Measurements from ENCODE around the gene TMEM126A.
A peak's percentile ranks its signal among the peaks of the same experiment; 100 is the strongest.
"Not testable (repeated sequence)": the region's sequence is repeated elsewhere in the genome, so short reads cannot be mapped to it uniquely, and the experiment has no call there.

TMEM126A gene

GRCh38 chr11:85627332-85627997 lies 20.3 kb upstream of the TMEM126A start, which contains the start of gene DLG2:
TSS of gene DLG2 (minus strand) at chr11:85627344.
- H3K4me3 ChIP-seq (ENCODE audit: low read depth, low read length) = peak within 1 kb of the TSS; percentile 93
- no peaks in the 10 kb centered on the region for H3K27me3 ChIP-seq (ENCODE audit: insufficient read depth, low read length)
- H2AFZ ChIP-seq (ENCODE audit: low read length, unreplicated experiment) = peak within 1 kb of the TSS; percentile 67
- H3K27ac ChIP-seq (ENCODE audit: low read depth, low read length) = peak within 1 kb of the TSS; percentile 23
- H3K79me2 ChIP-seq (ENCODE audit: control insufficient read depth, insufficient read depth, low read length, unreplicated experiment) = peaks cover 38% of the 10 kb centered on the region
- H3K4me1 ChIP-seq (ENCODE audit: control insufficient read depth, insufficient read depth, low read length, unreplicated experiment) = peaks cover 17% of the 10 kb centered on the region
- H3K36me3 ChIP-seq (ENCODE audit: insufficient read depth, low read length) = peaks cover 11% of the 10 kb centered on the region

GRCh38 chr11:85627998-85628770 lies 19.6 kb upstream of the TMEM126A start, which contains the start of gene TMEM126B:
TSS of gene TMEM126B (plus strand) at chr11:85628593. CDS start at chr11:85628608, 15 bp downstream.
- Histone ChIP-seq H3K36me3 (ENCODE audit: insufficient read depth, low read length) (peaks cover 11% of the 10 kb centered on the region), H3K4me3 (ENCODE audit: low read depth, low read length) (peak within 1 kb of the TSS; percentile 93), H3K79me2 (ENCODE audit: control insufficient read depth, insufficient read depth, low read length, unreplicated experiment) (peaks cover 38% of the 10 kb centered on the region), H3K27me3 (ENCODE audit: insufficient read depth, low read length) (no peaks in the 10 kb centered on the region), H3K27ac (ENCODE audit: low read depth, low read length) (peak within 1 kb of the TSS; percentile 23), H2AFZ (ENCODE audit: low read length, unreplicated experiment) (peak within 1 kb of the TSS; percentile 67), H3K4me1 (ENCODE audit: control insufficient read depth, insufficient read depth, low read length, unreplicated experiment) (peaks cover 17% of the 10 kb centered on the region)

- Histone ChIP-seq H3K4me3 (ENCODE audit: low read depth, low read length) (peak overlapping the region; percentile 93), H3K27me3 (ENCODE audit: insufficient read depth, low read length) (no peaks in the 10 kb centered on the region), H2AFZ (ENCODE audit: low read length, unreplicated experiment) (peak overlapping the region; percentile 58), H3K27ac (ENCODE audit: low read depth, low read length) (peak overlapping the region; percentile 22; the same call in 1 of the 2 replicates), H3K4me1 (ENCODE audit: control insufficient read depth, insufficient read depth, low read length, unreplicated experiment) (peaks cover 17% of the 10 kb centered on the region), H3K79me2 (ENCODE audit: control insufficient read depth, insufficient read depth, low read length, unreplicated experiment) (peaks cover 38% of the 10 kb centered on the region), H3K36me3 (ENCODE audit: insufficient read depth, low read length) (peaks cover 12% of the 10 kb centered on the region)
These were observed 18.9 kb upstream of the TMEM126A start for GRCh38 chr11:85628771-85629341.

GRCh38 chr11:85634747-85635146 lies 13.0 kb upstream of the TMEM126A start:
- no peak overlapping the region for H2AFZ ChIP-seq (ENCODE audit: low read length, unreplicated experiment)
- no peak overlapping the region for H3K27ac ChIP-seq (ENCODE audit: low read depth, low read length)
- peaks cover 25% of the 10 kb centered on the region for H3K79me2 ChIP-seq (ENCODE audit: control insufficient read depth, insufficient read depth, low read length, unreplicated experiment)
- H3K4me1 ChIP-seq (ENCODE audit: control insufficient read depth, insufficient read depth, low read length, unreplicated experiment) = peaks cover 4% of the 10 kb centered on the region
- peaks cover 30% of the 10 kb centered on the region for H3K36me3 ChIP-seq (ENCODE audit: insufficient read depth, low read length)
- no peak overlapping the region for H3K4me3 ChIP-seq (ENCODE audit: low read depth, low read length)
- H3K27me3 ChIP-seq (ENCODE audit: insufficient read depth, low read length) = no peaks in the 10 kb centered on the region

GRCh38 chr11:85643191-85643614 lies 4.6 kb upstream of the TMEM126A start:
- Histone ChIP-seq H3K27ac (ENCODE audit: low read depth, low read length) (no peak overlapping the region), H3K27me3 (ENCODE audit: insufficient read depth, low read length) (peaks cover 4% of the 10 kb centered on the region; the same call in 1 of the 2 replicates), H2AFZ (ENCODE audit: low read length, unreplicated experiment) (no peak overlapping the region), H3K36me3 (ENCODE audit: insufficient read depth, low read length) (no peaks in the 10 kb centered on the region), H3K79me2 (ENCODE audit: control insufficient read depth, insufficient read depth, low read length, unreplicated experiment) (peaks cover 7% of the 10 kb centered on the region), H3K4me1 (ENCODE audit: control insufficient read depth, insufficient read depth, low read length, unreplicated experiment) (peaks cover 3% of the 10 kb centered on the region), H3K4me3 (ENCODE audit: low read depth, low read length) (no peak overlapping the region)

- Histone ChIP-seq H3K79me2 (ENCODE audit: control insufficient read depth, insufficient read depth, low read length, unreplicated experiment) (peaks cover 32% of the 10 kb centered on the region), H3K4me1 (ENCODE audit: control insufficient read depth, insufficient read depth, low read length, unreplicated experiment) (peaks cover 23% of the 10 kb centered on the region), H3K4me3 (ENCODE audit: low read depth, low read length) (peak overlapping the region; percentile 83), H3K36me3 (ENCODE audit: insufficient read depth, low read length) (peaks cover 4% of the 10 kb centered on the region), H2AFZ (ENCODE audit: low read length, unreplicated experiment) (peak overlapping the region; percentile 94), H3K27ac (ENCODE audit: low read depth, low read length) (peak overlapping the region; percentile 40), H3K27me3 (ENCODE audit: insufficient read depth, low read length) (peaks cover 4% of the 10 kb centered on the region; the same call in 1 of the 2 replicates)
These were observed 689 bp upstream of the TMEM126A start for GRCh38 chr11:85647078-85647477.

- H2AFZ ChIP-seq (ENCODE audit: low read length, unreplicated experiment) = no peak overlapping the region
- peaks cover 50% of the 10 kb centered on the region for H3K79me2 ChIP-seq (ENCODE audit: control insufficient read depth, insufficient read depth, low read length, unreplicated experiment)
- no peak overlapping the region for H3K4me3 ChIP-seq (ENCODE audit: low read depth, low read length)
- peaks cover 13% of the 10 kb centered on the region for H3K36me3 ChIP-seq (ENCODE audit: insufficient read depth, low read length)
- H3K27me3 ChIP-seq (ENCODE audit: insufficient read depth, low read length) = no peaks in the 10 kb centered on the region
- peaks cover 27% of the 10 kb centered on the region for H3K4me1 ChIP-seq (ENCODE audit: control insufficient read depth, insufficient read depth, low read length, unreplicated experiment)
- no peak overlapping the region for H3K27ac ChIP-seq (ENCODE audit: low read depth, low read length)
These were observed 3.4 kb downstream of the TMEM126A start for GRCh38 chr11:85651118-85651517.

- Histone ChIP-seq H3K27ac (ENCODE audit: low read depth, low read length) (no peak overlapping the region), H2AFZ (ENCODE audit: low read length, unreplicated experiment) (no peak overlapping the region), H3K4me1 (ENCODE audit: control insufficient read depth, insufficient read depth, low read length, unreplicated experiment) (peaks cover 24% of the 10 kb centered on the region), H3K4me3 (ENCODE audit: low read depth, low read length) (no peak overlapping the region), H3K27me3 (ENCODE audit: insufficient read depth, low read length) (no peaks in the 10 kb centered on the region), H3K79me2 (ENCODE audit: control insufficient read depth, insufficient read depth, low read length, unreplicated experiment) (peaks cover 55% of the 10 kb centered on the region), H3K36me3 (ENCODE audit: insufficient read depth, low read length) (peaks cover 29% of the 10 kb centered on the region)
These were observed 5.2 kb downstream of the TMEM126A start for GRCh38 chr11:85652786-85653447.

GRCh38 chr11:85654343-85654742 lies 6.6 kb downstream of the TMEM126A start:
- peaks cover 22% of the 10 kb centered on the region for H3K4me1 ChIP-seq (ENCODE audit: control insufficient read depth, insufficient read depth, low read length, unreplicated experiment)
- H3K27me3 ChIP-seq (ENCODE audit: insufficient read depth, low read length); H3K27ac ChIP-seq (ENCODE audit: low read depth, low read length); H3K4me3 ChIP-seq (ENCODE audit: low read depth, low read length); H2AFZ ChIP-seq (ENCODE audit: low read length, unreplicated experiment): not testable (repeated sequence)
- peaks cover 54% of the 10 kb centered on the region for H3K79me2 ChIP-seq (ENCODE audit: control insufficient read depth, insufficient read depth, low read length, unreplicated experiment)
- peaks cover 36% of the 10 kb centered on the region for H3K36me3 ChIP-seq (ENCODE audit: insufficient read depth, low read length)

- Histone ChIP-seq H3K27me3 (ENCODE audit: insufficient read depth, low read length) (no peaks in the 10 kb centered on the region), H2AFZ (ENCODE audit: low read length, unreplicated experiment) (no peak overlapping the region), H3K27ac (ENCODE audit: low read depth, low read length) (no peak overlapping the region), H3K79me2 (ENCODE audit: control insufficient read depth, insufficient read depth, low read length, unreplicated experiment) (peaks cover 64% of the 10 kb centered on the region), H3K36me3 (ENCODE audit: insufficient read depth, low read length) (peaks cover 52% of the 10 kb centered on the region), H3K4me1 (ENCODE audit: control insufficient read depth, insufficient read depth, low read length, unreplicated experiment) (peaks cover 35% of the 10 kb centered on the region), H3K4me3 (ENCODE audit: low read depth, low read length) (no peak overlapping the region)
These were observed 9.0 kb downstream of the TMEM126A start for GRCh38 chr11:85656777-85657176.

All from ACC112 (cell line).